DOHH2 (cell line): Measurements from ENCODE around the gene LRRC4C.

Experiments
- CTCF ChIP-seq: fragments of 200-600 bp; sonication (generic); IDR thresholded peaks from one replicate; pipeline ENCODE4 v1.5.1; 2014; ENCODE audit warnings: antibody characterized with exemption, mild to moderate bottlenecking, low read depth, low read length; ENCODE audit not compliant: poor library complexity, severe bottlenecking
- EZH2phosphoT487 ChIP-seq: fragments of 200-600 bp; sonication (generic); IDR thresholded peaks from 2 replicates; pipeline ENCODE4 v1.6.1; 2017; ENCODE audit warnings: borderline replicate concordance, mild to moderate bottlenecking, antibody characterized with exemption, low read length, moderate library complexity, mixed read lengths

GRCh38 chr11:40384991-40385390 is 1074.5 kb downstream of the LRRC4C start:
- no peak for TF ChIP-seq EZH2phosphoT487
- TF ChIP-seq CTCF = no peak
